HepG2 (cell line): ENCODE measurements around the gene CIB1. TPM values are rescaled to one million over a fixed set of nuclear protein-coding genes. Genes with fewer than 3 reads are reported as not detected.

Source experiments
- EP300 ChIP-seq, 3 experiments: sonication (generic) in 1 of 3; formaldehyde crosslinking in 1 of 3; IDR thresholded peaks; 2 replicates each; pipeline versions ENCODE4 v1.5.1 to v1.6.1; 2011 to 2020; ENCODE audit warnings: low read depth in 2 of 3, low read length in 2 of 3, borderline replicate concordance in 1 of 3, improper control_type of control experiment in 1 of 3, mild to moderate bottlenecking in 1 of 3, missing genetic modification reagents in 1 of 3, moderate library complexity in 1 of 3
- GATAD2A ChIP-seq: IDR thresholded peaks from 2 replicates; pipeline ENCODE4 v1.6.1; 2016
- MAFG ChIP-seq: sonication (generic); formaldehyde crosslinking; IDR thresholded peaks from 2 replicates; pipeline ENCODE4 v1.5.1; 2020; ENCODE audit warnings: mild to moderate bottlenecking, missing genetic modification reagents
- NRL ChIP-seq: sonication (generic); formaldehyde crosslinking; IDR thresholded peaks from 2 replicates; pipeline ENCODE4 v1.5.0; 2020; ENCODE audit warnings: missing genetic modification reagents, mild to moderate bottlenecking, moderate library complexity, borderline replicate concordance
- PLRG1 ChIP-seq: fragments of 450-650 bp; conservative IDR thresholded peaks from 2 replicates; pipeline ENCODE4 v1.6.1; 2016
- PPARG ChIP-seq: conservative IDR thresholded peaks from 2 replicates; pipeline ENCODE4 v1.6.1; 2016; ENCODE audit warnings: missing biosample characterization, missing genetic modification reagents
- REPIN1 ChIP-seq: sonication (generic); formaldehyde crosslinking; IDR thresholded peaks from 2 replicates; pipeline ENCODE4 v1.8.0; 2022; ENCODE audit warnings: missing genetic modification reagents, low read depth, mild to moderate bottlenecking, borderline replicate concordance
- RNF2 ChIP-seq: fragments of 450-650 bp; conservative IDR thresholded peaks from 2 replicates; pipeline ENCODE4 v1.6.1; 2016; ENCODE audit warnings: low read depth
- ZNF350 ChIP-seq: sonication (generic); formaldehyde crosslinking; IDR thresholded peaks from 2 replicates; pipeline ENCODE4 v1.4.0; 2020; ENCODE audit warnings: mild to moderate bottlenecking, low read depth, missing genetic modification reagents, borderline replicate concordance
- ZNF557 ChIP-seq: sonication (generic); formaldehyde crosslinking; IDR thresholded peaks from 2 replicates; pipeline ENCODE4 v1.4.0; 2020; ENCODE audit warnings: missing genetic modification reagents
- ZNF629 ChIP-seq: sonication (generic); formaldehyde crosslinking; conservative IDR thresholded peaks from 2 replicates; pipeline ENCODE4 v1.5.0; 2020; ENCODE audit warnings: missing genetic modification reagents
- ZNF652 ChIP-seq: IDR thresholded peaks from 2 replicates; pipeline ENCODE4 v1.6.1; 2016; ENCODE audit warnings: low read depth, borderline replicate concordance
- polyA plus RNA-seq, 8 experiments: library from polyadenylated mRNA; depleted of rRNA in 3 of 8; stranded (reverse) in 7 of 8; unstranded in 1 of 8; fragments of >200 nt; fragmentation: Illumina TruSeq in 4 of 8; extraction: Trizol in 4 of 8; gene quantifications; 2 replicates each; pipeline versions ENCODE4 v1.2.1 to v1.2.3, GENCODE V29; 2011 to 2016; ENCODE audit warnings: low read depth in 4 of 8, missing spikeins in 1 of 8, mixed read lengths in 1 of 8; ENCODE audit not compliant: insufficient read depth in 1 of 8
- total RNA-seq, 5 experiments: library from RNA; depleted of rRNA; stranded (reverse); fragments of >200 nt; fragmentation: Illumina TruSeq; extraction: Trizol; gene quantifications; 2 replicates each; pipeline ENCODE4 v1.2.3, GENCODE V29; 2016; ENCODE audit warnings: low read depth in 1 of 5
- TF ChIP-seq, protein P1 (sequence below): sonication (generic); formaldehyde crosslinking; IDR thresholded peaks from 2 replicates; pipeline ENCODE4 v1.5.1; 2020; ENCODE audit warnings: missing genetic modification reagents, mild to moderate bottlenecking, borderline replicate concordance
- TF ChIP-seq, protein P2 (sequence below): sonication (generic); formaldehyde crosslinking; IDR thresholded peaks from 2 replicates; pipeline ENCODE4 v1.8.0; 2022; ENCODE audit warnings: mild to moderate bottlenecking, missing genetic modification reagents, moderate library complexity
- TF ChIP-seq, protein P3 (sequence below): sonication (generic); formaldehyde crosslinking; IDR thresholded peaks from 2 replicates; pipeline ENCODE4 v1.4.0; 2020; ENCODE audit warnings: missing genetic modification reagents
- TF ChIP-seq, protein P4 (sequence below): sonication (generic); formaldehyde crosslinking; IDR thresholded peaks from 2 replicates; pipeline ENCODE4 v1.4.0; 2020; ENCODE audit warnings: mild to moderate bottlenecking, missing genetic modification reagents
- TF ChIP-seq, protein P5 (sequence below): sonication (generic); formaldehyde crosslinking; IDR thresholded peaks from 2 replicates; pipeline ENCODE4 v1.9.0; 2022; ENCODE audit warnings: missing genetic modification reagents, mild to moderate bottlenecking, borderline replicate concordance

Gene CIB1
- total and polyA plus RNA-seq, 2 of the 13 experiments (the other 11 are each of a cell fraction or from before 2014, with no cell fraction given): 38.7 to 72.7 TPM

DNA sequence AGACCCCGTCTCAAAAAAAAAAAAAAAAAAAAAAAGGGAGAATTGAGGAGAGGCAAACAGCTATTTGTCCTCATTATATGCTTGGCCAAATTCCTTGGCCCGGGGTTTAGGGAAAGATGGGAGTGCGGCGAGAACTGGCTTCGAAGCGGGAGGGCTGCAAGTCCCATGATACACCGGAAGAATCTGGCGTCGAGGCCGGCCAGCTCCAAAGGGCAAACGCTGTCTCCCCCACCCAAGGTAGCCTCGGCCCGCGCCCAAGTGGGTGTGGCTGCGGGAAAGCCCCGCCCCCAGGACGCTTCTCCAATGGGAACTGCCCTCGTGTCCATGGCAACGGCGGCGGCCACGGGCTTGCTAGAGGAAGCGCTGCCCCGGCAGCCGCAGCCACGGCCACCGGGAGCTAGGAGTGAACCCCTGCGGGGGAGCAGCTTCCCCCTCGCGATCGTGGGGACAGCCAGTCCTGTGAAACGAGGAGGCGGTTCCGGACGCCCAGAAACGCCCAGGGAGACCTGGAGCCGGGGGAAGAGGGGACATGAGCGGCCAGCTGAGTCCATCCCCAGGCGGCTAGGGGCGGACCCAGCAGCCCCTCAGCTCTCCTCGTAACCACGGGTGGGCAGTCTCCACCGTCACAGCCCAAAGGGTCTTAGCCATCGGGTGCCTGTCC lies 15.6 kb upstream of the CIB1 start, which contains the start of gene TTLL13 (continued):
- TF ChIP-seq EP300 (IDR thresholded peaks at IDR 0.05; ENCODE audit: low read depth in 2 of 2, low read length in 2 of 2): no peak
- 0 out of 2 replicates have a peak, but pooled peaks have one; percentile 16 for TF ChIP-seq EP300 (CRISPR knock-in tag; IDR thresholded peaks at IDR 0.05; ENCODE audit: borderline replicate concordance)
- TF ChIP-seq, protein P1, sequence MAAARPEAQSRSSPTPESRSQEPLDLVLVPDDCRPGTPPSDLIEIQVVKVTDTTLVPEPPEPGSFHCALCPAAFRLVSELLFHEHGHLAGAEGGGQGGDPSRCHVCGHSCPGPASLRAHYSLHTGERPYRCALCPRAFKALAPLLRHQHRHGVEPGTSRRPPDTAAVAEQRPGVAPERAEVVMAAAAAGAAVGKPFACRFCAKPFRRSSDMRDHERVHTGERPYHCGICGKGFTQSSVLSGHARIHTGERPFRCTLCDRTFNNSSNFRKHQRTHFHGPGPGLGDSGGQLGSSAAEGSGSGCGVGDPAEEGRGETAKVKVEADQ (CRISPR knock-in tag): no peak
- TF ChIP-seq NRL: 0 out of 2 replicates have a peak, but pooled peaks have one; percentile 26
- TF ChIP-seq RNF2: 0 out of 2 replicates have a peak, but pooled peaks have one; percentile 46
- no peak for TF ChIP-seq ZNF652 (CRISPR knock-in tag)
- TF ChIP-seq, protein P2, sequence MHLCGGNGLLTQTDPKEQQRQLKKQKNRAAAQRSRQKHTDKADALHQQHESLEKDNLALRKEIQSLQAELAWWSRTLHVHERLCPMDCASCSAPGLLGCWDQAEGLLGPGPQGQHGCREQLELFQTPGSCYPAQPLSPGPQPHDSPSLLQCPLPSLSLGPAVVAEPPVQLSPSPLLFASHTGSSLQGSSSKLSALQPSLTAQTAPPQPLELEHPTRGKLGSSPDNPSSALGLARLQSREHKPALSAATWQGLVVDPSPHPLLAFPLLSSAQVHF (CRISPR knock-in tag): 0 out of 2 replicates have a peak, but pooled peaks have one; percentile 17
- TF ChIP-seq ZNF350 (CRISPR knock-in tag): peak; percentile 28; the same call in 1 of the 2 replicates
- no peak for TF ChIP-seq ZNF629 (CRISPR knock-in tag)
- no peak for TF ChIP-seq PLRG1
- no peak for TF ChIP-seq MAFG
- 0 out of 2 replicates have a peak, but pooled peaks have one; percentile 21 for TF ChIP-seq REPIN1 (CRISPR knock-in tag)
- peak; percentile 37; the same call in 1 of the 2 replicates for TF ChIP-seq GATAD2A (CRISPR knock-in tag)
- TF ChIP-seq, protein P3, sequence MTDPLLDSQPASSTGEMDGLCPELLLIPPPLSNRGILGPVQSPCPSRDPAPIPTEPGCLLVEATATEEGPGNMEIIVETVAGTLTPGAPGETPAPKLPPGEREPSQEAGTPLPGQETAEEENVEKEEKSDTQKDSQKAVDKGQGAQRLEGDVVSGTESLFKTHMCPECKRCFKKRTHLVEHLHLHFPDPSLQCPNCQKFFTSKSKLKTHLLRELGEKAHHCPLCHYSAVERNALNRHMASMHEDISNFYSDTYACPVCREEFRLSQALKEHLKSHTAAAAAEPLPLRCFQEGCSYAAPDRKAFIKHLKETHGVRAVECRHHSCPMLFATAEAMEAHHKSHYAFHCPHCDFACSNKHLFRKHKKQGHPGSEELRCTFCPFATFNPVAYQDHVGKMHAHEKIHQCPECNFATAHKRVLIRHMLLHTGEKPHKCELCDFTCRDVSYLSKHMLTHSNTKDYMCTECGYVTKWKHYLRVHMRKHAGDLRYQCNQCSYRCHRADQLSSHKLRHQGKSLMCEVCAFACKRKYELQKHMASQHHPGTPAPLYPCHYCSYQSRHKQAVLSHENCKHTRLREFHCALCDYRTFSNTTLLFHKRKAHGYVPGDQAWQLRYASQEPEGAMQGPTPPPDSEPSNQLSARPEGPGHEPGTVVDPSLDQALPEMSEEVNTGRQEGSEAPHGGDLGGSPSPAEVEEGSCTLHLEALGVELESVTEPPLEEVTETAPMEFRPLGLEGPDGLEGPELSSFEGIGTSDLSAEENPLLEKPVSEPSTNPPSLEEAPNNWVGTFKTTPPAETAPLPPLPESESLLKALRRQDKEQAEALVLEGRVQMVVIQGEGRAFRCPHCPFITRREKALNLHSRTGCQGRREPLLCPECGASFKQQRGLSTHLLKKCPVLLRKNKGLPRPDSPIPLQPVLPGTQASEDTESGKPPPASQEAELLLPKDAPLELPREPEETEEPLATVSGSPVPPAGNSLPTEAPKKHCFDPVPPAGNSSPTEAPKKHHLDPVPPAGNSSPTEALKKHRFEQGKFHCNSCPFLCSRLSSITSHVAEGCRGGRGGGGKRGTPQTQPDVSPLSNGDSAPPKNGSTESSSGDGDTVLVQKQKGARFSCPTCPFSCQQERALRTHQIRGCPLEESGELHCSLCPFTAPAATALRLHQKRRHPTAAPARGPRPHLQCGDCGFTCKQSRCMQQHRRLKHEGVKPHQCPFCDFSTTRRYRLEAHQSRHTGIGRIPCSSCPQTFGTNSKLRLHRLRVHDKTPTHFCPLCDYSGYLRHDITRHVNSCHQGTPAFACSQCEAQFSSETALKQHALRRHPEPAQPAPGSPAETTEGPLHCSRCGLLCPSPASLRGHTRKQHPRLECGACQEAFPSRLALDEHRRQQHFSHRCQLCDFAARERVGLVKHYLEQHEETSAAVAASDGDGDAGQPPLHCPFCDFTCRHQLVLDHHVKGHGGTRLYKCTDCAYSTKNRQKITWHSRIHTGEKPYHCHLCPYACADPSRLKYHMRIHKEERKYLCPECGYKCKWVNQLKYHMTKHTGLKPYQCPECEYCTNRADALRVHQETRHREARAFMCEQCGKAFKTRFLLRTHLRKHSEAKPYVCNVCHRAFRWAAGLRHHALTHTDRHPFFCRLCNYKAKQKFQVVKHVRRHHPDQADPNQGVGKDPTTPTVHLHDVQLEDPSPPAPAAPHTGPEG (CRISPR knock-in tag): peak; percentile 68; the same call in 1 of the 2 replicates
- TF ChIP-seq, protein P4, sequence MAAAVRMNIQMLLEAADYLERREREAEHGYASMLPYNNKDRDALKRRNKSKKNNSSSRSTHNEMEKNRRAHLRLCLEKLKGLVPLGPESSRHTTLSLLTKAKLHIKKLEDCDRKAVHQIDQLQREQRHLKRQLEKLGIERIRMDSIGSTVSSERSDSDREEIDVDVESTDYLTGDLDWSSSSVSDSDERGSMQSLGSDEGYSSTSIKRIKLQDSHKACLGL: peak; percentile 83; the same call in 1 of the 2 replicates
- TF ChIP-seq ZNF557 (CRISPR knock-in tag): no peak
- 0 out of 2 replicates have a peak, but pooled peaks have one; percentile 22 for TF ChIP-seq PPARG (CRISPR knock-in tag)
- TF ChIP-seq, protein P5, sequence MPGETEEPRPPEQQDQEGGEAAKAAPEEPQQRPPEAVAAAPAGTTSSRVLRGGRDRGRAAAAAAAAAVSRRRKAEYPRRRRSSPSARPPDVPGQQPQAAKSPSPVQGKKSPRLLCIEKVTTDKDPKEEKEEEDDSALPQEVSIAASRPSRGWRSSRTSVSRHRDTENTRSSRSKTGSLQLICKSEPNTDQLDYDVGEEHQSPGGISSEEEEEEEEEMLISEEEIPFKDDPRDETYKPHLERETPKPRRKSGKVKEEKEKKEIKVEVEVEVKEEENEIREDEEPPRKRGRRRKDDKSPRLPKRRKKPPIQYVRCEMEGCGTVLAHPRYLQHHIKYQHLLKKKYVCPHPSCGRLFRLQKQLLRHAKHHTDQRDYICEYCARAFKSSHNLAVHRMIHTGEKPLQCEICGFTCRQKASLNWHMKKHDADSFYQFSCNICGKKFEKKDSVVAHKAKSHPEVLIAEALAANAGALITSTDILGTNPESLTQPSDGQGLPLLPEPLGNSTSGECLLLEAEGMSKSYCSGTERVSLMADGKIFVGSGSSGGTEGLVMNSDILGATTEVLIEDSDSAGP: peak; percentile 61; the same call in 1 of the 2 replicates
